AG10803 (cell line): ENCODE measurements around the gene COX6B2.
A peak's percentile ranks its signal among the peaks of the same experiment; 100 is the strongest.

ENCODE experiments used
- DNase-seq: peaks from one replicate; pipeline ENCODE4 v3.0.0; 2010; ENCODE audit warnings: low read depth
- H3K4me3 ChIP-seq: 2 replicates; pipeline ENCODE4 v1.5.1; 2011; ENCODE audit warnings: mild to moderate bottlenecking, low read length, control low read depth
- TF ChIP-seq, protein P1 (sequence below): conservative IDR thresholded peaks from 2 replicates; pipeline ENCODE4 v1.5.1; 2011; ENCODE audit warnings: mild to moderate bottlenecking, low read length, control low read depth, inconsistent platforms

COX6B2 gene

GRCh38 chr19:55379174-55379573 is 24.7 kb upstream of the COX6B2 start:
- DNase-seq, result no peak
- TF ChIP-seq, protein P1, sequence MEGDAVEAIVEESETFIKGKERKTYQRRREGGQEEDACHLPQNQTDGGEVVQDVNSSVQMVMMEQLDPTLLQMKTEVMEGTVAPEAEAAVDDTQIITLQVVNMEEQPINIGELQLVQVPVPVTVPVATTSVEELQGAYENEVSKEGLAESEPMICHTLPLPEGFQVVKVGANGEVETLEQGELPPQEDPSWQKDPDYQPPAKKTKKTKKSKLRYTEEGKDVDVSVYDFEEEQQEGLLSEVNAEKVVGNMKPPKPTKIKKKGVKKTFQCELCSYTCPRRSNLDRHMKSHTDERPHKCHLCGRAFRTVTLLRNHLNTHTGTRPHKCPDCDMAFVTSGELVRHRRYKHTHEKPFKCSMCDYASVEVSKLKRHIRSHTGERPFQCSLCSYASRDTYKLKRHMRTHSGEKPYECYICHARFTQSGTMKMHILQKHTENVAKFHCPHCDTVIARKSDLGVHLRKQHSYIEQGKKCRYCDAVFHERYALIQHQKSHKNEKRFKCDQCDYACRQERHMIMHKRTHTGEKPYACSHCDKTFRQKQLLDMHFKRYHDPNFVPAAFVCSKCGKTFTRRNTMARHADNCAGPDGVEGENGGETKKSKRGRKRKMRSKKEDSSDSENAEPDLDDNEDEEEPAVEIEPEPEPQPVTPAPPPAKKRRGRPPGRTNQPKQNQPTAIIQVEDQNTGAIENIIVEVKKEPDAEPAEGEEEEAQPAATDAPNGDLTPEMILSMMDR, result no peak
- no peak overlapping the region for H3K4me3 ChIP-seq

GRCh38 chr19:55377356-55378131 is 23.0 kb upstream of the COX6B2 start:
- no peak overlapping the region for H3K4me3 ChIP-seq
- TF ChIP-seq, protein P1, result no peak
- DNase-seq, result no peak

GRCh38 chr19:55376241-55376933 is 21.9 kb upstream of the COX6B2 start, which contains the start of gene TMEM190:
Gene TMEM190, plus strand, starts transcription at chr19:55376826. Its CDS starts 28 bp downstream, at chr19:55376854.
- TF ChIP-seq, protein P1, result no peak
- H3K4me3 ChIP-seq, result no peak within 1 kb of the TSS
- DNase-seq, result no peak

DNA sequence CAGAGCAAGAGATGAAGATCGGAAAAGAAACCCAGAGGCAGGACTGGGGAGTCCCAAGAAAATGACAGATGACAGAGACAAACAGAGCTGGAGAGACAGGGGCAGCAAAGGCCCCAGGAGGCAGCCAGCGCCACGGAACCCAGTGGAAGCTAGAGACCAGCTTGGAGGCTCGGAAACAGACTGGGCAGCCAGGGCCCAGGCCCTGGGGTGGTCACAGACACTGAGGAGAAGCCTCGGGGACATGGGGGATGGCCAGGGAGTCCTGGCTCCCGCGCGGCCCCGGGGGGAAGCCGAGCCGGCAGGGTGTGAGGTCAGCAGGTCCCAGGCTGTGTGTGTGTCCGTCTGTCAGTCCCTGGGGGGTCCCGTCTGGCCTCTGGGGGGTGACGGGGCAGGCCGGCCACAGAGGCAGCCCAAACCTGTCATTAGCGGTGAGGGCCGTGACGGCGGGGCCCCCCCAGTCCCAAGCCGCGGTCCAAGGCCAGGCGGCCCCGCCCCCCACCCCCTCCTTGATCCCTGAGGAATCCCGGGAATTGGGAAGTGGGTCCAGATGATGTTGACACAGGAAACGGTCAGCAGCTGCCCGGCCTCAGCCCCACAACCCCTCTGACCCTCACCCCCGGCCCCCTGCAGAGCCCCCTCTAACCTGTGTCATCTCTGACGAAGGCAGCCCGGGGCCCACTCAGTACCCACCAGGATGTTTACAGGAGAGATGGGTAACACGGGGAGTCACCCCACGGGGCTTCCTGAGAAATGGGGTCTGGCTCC is 19.7 kb upstream of the COX6B2 start:
- H3K4me3 ChIP-seq, result no peak overlapping the region
- TF ChIP-seq, protein P1, result no peak
- DNase-seq, result peak; percentile 59

- TF ChIP-seq, protein P1, result no peak
- no peak overlapping the region for H3K4me3 ChIP-seq
- DNase-seq, result no peak
These were observed 18.9 kb upstream of the COX6B2 start for GRCh38 chr19:55373306-55373992.

- no peak overlapping the region for H3K4me3 ChIP-seq
- peak; percentile 34 for DNase-seq
- TF ChIP-seq, protein P1, result no peak
These were observed 18.0 kb upstream of the COX6B2 start for GRCh38 chr19:55372316-55373081.
